NCI-H1436 (cell line): ENCODE results near the gene TMEM107.
"Not testable (repeated sequence)": the region's sequence is repeated elsewhere in the genome, so short reads cannot be mapped to it uniquely, and the experiment has no call there.

Experiments
- DNase-seq: peaks from one replicate; lab custom pipeline; 2025; lab: John Stamatoyannopoulos, UW

Gene TMEM107

GRCh38 chr17:8176197-8176940, at the start of gene TMEM107:
Gene TMEM107 (minus strand): TSS chr17:8176380. CDS start chr17:8176286, 94 bp downstream.
- DNase-seq, result peak; percentile 91

- DNase-seq, result no peak
Measured at GRCh38 chr17:8224891-8225812, 49.0 kb upstream of the TMEM107 start.

- peak; percentile 37 for DNase-seq
Measured at GRCh38 chr17:8223356-8224126, 47.4 kb upstream of the TMEM107 start.

GRCh38 chr17:8222630-8223355, 46.6 kb upstream of the TMEM107 start:
- DNase-seq, result peak; percentile 81

GRCh38 chr17:8222380-8222629, 46.1 kb upstream of the TMEM107 start:
- DNase-seq, result no peak

GRCh38 chr17:8221663-8222379, 45.6 kb upstream of the TMEM107 start:
- DNase-seq, result peak; percentile 85

GRCh38 chr17:8220783-8221662, 44.8 kb upstream of the TMEM107 start:
- DNase-seq, result peak; percentile 89

GRCh38 chr17:8214000-8214399, 37.8 kb upstream of the TMEM107 start:
- not testable (repeated sequence) for DNase-seq

- no peak for DNase-seq
Measured at GRCh38 chr17:8212312-8213180, 36.4 kb upstream of the TMEM107 start.

- DNase-seq, result no peak
Measured at GRCh38 chr17:8210761-8211458, 34.7 kb upstream of the TMEM107 start.

GRCh38 chr17:8209907-8210760, 34.0 kb upstream of the TMEM107 start, which contains the start of gene AURKB:
Gene AURKB (minus strand): TSS chr17:8210575. CDS start chr17:8210224, 351 bp downstream.
- peak; percentile 94 for DNase-seq

GRCh38 chr17:8206536-8206935, 30.4 kb upstream of the TMEM107 start:
- no peak for DNase-seq

GRCh38 chr17:8204761-8205555, 28.8 kb upstream of the TMEM107 start:
- DNase-seq, result no peak

GRCh38 chr17:8192070-8192815, 16.1 kb upstream of the TMEM107 start:
- peak; percentile 86 for DNase-seq

GRCh38 chr17:8190506-8190905, 14.3 kb upstream of the TMEM107 start:
- DNase-seq, result no peak
